Stimulated activated CD8-positive, alpha-beta memory T cell treated with anti-CD3 and anti-CD28 coated beads, Interleukin-15, amount 100 ng/mL, for 24 hours (primary cell): ENCODE data around the gene LCAT.
"Not testable (repeated sequence)": the region's sequence is repeated elsewhere in the genome, so short reads cannot be mapped to it uniquely, and the experiment has no call there.

ENCODE experiments used
- DNase-seq: peaks from one replicate; pipeline ENCODE4 v3.0.0-alpha.2; 2020; ENCODE audit warnings: low read depth

The LCAT gene

DNA sequence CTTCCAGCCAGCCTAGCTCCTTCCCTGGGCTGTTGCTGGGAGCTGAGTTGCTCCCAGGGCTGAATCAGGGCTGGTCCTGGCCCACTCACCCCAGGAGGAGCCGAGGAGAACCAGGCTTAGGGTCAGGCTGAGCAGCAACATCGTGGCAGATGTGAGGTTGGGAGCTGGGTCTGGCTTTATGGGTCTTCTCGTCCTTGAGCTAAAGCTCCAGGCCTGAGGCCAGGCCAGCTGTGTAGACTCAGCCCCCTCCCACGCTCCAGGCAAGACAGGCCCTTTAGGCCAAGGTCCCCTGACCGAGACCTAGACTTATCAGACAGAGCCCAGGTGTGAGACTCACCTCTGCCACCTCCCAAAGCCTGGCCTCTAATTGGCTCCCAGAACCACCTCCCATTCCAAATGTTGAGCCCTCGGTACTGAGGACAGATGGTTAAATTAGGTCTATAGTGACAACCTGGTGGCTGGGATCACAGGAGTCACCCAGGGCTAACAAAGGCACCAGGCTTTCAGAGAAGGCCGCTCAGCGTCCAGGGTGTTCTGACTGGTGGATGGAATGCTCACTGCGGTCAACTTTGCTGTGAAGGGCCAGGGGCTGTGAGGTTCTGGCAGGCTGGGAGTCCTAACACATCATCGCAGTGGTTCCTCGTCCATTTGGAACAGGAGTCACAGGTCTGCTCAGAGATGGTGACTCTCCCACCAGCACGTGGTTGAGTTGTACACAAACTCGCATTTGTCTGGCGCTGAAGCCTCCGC is 12.0 kb downstream of the LCAT start, which contains the start of gene CTRL:
TSS of gene CTRL (minus strand) at position 151 of the 750 bp plus-strand sequence. CDS start at position 141, 10 bp downstream.
- no peak for DNase-seq

DNA sequence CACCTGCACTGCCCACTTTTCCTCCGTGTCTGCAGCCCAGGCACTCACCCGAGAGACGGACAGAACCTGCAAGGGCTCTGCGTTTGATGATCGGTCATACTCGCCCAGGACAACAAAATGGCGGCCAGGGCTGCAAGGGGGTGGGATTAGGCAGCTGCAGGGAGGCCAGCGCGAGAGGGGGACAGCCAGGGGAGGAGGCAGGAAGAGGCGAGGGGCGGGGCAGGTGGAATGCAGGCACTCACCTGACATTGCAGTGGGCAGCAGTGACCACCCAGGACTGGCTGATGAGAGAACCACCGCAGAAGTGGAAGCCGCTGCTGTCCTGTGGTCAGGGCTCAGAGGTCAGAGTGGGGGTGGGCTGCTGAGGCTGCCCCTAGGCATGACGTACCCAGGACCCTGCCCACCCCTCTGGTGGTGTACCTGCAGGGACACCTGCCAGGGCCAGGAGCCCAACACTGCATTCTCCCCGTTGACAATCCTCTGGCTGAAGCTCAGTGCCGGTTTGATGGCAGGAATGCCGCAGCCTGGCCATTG is 13.2 kb downstream of the LCAT start:
- no peak for DNase-seq

DNA sequence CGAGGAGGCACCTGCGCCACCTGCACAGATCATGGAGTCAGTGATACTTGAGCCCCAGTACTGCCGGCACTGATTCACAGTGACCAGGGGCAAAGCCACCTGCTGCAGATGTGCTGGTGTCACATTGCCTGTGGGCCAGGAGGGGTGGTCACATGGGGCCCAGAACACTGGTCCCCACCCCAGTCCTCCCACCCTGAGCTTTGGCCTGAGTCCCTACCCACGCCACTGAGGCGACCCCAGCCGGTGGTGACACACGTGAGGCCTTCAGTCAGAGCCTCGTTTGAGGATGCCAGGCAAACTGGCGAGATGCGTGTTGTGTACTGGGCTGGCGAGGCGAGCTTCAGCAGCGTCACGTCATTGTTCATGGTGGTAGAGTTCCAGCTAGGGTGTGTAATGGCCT is 13.7 kb downstream of the LCAT start:
- no peak for DNase-seq

DNA sequence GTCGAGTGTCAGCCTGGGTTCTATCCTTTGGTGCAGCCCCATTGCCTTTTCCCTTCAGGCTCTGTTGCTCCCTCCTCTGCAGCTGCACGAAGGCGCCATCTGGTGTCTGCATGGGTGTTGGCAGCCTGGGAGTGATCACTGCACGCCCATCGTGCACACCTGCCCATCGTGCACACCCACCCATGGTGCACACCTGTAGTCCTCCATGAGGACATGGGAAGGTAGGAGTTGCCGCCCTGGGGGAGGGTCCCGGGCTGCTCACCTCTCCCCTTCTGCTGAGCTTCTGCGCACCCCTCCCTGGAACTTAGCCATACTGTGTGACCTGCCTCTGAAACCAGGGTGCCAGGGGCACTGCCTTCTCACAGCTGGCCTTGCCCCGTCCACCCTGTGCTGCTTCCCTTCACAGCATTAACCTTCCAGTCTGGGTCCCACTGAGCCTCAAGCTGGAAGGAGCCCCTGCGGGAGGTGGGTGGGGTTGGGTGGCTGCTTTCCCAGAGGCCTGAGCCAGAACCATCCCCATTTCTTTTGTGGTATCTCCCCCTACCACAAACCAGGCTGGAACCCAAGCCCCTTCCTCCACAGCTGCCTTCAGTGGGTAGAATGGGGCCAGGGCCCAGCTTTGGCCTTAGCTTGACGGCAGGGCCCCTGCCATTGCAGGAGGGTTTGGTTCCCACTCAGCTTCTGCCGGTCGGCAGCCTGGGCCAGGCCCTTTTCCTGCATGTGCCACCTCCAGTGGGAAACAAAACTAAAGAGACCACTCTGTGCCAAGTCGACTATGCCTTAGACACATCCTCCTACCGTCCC is 15.2 kb downstream of the LCAT start:
- peak; percentile 45 for DNase-seq

DNA sequence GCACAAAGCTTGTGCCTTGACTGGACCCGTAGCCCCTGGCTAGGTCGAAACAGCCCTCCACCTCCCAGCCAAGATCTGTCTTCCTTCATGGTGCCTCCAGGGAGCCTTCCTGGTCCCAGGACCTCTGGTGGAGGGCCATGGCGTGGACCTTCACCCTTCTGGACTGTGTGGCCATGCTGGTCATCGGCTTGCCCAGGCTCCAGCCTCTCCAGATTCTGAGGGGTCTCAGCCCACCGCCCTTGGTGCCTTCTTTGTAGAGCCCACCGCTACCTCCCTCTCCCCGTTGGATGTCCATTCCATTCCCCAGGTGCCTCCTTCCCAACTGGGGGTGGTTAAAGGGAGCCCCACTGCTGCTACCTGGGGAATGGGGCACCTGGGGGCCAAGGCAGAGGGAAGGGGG is 15.8 kb downstream of the LCAT start:
- no peak for DNase-seq

DNA sequence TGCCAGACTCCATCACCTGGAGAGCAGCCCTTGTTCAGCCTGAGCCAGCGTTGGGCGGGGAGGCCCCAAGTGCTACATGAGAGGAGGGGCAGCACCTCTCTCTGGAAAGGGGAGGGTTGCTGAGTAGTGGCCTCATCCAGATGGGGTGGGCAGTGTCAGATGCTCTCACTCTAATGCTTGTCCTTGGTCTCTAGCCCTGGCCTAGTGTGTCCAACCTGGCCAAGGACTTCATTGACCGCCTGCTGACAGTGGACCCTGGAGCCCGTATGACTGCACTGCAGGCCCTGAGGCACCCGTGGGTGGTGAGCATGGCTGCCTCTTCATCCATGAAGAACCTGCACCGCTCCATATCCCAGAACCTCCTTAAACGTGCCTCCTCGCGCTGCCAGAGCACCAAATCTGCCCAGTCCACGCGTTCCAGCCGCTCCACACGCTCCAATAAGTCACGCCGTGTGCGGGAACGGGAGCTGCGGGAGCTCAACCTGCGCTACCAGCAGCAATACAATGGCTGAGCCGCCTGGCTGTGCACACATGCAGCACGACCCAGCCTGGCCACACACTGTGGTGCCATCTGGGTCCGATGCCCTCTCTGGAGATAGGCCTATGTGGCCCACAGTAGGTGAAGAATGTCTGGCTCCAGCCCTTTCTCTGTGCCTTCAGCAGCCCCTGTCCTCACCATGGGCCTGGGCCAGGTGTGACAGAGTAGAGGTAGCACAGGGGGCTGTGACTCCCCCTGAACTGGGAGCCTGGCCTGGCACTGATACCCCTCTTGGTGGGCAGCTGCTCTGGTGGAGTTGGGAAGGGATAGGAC is 16.6 kb downstream of the LCAT start:
- no peak for DNase-seq

DNA sequence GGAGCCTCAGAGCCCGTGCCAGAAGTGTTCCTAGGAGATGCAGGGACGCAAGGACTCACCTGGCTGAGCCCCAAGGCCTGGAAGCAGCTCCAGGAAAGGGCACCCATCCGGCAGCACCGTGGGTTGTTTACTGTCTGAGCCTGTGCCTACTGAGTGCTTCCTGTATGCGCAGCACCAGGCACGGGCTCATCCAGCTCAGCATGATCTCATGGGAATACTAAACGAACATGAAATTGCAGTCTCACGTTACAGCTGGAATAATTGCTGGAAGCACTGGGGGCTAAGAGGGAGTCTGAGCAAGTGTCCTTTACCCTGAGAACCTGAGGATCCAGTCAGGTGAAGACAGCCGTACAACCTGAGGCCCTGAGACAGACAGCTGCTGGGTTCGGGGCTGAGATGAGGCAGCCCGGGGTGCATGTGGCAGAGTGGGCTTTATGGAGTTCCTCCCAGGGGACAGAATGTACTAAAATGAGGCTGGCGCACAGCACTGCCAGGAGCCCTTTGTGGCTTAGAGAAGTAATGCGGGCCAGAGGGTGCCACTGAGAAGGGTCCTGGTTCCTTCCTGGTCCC is 17.7 kb downstream of the LCAT start:
- no peak for DNase-seq

DNA sequence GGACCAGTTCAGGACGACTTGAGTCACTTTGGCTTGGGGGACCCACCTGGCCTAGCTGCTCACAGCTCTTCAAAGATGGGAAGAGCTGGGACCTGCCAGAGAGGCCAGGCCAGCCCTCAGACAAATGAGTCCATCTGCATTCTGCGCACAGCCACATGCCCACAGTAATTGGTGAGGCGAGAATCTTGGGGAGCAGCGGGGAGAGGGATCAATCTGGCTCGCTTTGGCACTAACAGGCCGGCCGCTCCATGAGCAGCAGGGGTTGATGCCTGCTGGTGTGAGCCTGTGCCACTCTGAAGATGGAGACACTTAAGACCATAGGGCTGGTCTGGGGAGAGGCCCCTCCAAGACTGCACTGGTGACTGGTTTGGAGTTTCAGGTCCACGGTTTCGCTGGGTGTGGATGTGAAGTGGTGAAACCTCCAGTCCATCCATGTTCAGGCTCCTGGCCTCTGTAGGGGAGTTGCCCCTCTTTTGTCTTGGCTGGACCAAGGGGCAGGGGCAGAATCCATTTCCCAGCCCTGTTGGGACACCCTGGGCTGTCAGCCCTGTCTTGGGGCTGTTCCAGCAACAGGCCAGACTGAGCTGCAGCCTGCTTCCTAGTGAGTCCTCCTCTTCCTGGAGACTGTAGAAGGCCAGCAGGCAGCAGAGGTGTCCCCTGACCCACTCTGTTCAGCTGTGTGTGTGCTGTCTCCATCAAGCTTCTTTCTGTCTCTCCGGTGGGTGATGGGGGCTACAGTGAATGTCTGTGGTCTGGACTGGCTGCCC is 19.6 kb downstream of the LCAT start:
- no peak for DNase-seq

DNA sequence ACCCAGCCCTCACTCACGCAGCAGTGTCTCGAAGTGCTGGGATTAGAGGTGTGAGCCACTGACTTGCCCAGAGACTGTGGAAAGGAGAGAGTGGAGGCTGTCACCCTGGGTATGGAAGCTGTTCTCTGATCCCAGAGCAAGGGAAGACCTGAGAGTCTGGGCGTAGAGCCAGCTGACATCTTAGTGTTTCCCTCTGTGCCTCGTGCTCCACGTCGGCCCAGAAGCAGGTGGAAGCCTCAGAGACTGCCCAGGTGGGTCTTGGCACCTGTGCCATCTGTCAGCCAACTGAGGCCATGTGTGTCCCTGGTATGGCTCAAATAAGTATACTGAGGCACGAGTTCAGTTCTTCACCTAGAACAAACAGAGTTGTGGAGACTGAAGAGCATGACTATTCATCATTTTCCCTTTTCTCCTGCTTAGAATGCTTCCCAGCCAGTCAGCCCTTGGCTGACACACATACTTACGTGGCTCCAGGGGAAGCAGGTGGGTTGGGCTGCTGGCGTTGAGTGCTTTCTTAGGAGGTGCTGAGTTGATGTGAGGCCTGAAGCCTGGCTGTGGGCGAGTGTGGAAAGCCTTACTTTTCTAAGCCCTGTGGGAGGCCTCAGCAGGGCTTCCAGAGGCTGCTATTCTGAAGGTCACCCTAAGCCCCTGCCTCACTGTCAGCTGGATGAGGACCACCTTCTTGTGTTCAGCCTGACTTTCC is 20.4 kb downstream of the LCAT start:
- DNase-seq = no peak

DNA sequence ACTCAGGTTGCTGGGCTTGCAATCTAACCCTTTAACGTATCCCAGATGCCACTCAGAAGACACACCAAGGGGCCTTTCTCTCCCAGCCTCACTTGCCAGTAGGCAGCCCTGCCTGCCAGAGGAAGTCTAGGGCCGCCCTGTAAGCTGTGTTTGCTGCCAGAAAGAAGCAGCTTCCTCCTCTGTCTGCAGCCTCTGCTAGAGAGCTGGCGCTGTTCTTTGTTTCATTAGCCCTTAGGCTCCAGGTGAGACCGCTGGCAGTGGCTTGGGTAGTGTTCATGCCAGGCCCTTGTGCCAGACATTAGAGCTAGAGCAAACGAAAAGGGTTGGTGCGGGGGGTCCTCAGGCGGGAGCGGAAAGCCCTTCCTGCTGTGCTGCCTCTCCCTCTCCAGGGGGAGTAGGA is 21.2 kb downstream of the LCAT start:
- no peak for DNase-seq

DNA sequence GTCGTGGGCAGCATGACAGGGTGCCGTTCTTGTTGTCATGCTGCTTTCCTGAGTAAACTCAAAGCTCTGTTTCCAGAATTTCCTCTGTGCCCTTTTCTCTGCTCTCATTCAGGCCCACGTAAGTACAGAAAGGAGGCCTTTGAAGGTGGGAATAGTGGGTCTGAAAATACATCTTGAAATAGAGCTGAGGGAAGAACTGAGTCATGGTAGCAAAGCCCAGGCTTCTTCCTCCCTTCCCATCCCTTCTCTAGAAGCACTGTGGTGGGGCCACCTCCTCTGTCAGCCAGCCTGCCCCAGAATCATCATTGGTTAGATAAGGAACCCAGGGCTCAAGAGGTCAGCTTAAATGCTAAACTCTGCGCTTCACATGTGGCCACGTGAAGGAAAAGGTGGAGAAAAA is 21.7 kb downstream of the LCAT start:
- DNase-seq = no peak

DNA sequence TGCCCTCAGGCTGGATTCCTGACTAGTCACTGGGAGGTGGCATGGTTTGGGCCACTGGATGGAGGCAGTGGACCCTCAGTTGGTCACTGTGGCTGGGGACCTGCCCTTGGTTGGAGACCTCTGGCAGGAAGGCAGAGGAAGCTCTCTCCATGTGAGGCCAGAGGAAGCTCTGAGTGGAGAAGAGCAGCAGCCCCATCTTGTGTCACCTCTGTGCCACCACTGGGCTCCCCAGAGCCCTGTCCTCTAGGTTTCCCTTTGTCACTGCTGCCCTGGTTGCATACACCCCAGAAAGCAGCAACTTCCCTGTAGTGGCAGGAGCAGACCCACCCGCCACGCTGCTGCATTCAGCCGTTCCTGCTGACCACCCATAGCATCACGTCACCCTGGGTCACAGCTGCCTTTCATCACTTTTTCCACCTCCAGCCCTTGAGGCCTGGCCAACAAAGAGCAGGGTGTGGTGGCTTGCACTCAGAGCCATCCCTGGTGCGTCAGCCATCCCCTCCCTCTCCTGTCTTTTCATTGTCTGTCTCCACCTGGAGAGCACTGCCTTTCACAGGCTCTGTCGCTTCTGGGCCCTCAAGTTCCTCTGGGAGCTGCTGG is 24.2 kb downstream of the LCAT start:
- DNase-seq = no peak

DNA sequence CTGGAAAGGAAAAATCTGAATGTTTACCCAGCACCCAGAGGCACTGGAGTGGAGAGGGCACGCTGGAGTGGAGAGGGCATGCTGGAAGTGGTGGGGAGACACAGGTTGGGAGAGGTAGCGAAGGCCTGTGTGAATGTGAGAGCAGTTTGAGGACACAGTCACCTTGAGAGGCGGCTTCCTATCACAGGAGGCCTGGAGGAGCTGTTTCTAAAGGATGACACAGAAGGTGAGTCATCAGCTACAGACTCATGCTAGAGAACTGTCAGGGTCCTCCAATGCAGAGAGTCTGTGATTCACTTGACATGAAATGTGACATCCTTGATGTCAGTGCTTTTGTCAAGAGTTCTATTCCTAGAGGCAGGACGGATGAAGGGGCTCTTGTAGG is 26.1 kb downstream of the LCAT start:
- DNase-seq = no peak

DNA sequence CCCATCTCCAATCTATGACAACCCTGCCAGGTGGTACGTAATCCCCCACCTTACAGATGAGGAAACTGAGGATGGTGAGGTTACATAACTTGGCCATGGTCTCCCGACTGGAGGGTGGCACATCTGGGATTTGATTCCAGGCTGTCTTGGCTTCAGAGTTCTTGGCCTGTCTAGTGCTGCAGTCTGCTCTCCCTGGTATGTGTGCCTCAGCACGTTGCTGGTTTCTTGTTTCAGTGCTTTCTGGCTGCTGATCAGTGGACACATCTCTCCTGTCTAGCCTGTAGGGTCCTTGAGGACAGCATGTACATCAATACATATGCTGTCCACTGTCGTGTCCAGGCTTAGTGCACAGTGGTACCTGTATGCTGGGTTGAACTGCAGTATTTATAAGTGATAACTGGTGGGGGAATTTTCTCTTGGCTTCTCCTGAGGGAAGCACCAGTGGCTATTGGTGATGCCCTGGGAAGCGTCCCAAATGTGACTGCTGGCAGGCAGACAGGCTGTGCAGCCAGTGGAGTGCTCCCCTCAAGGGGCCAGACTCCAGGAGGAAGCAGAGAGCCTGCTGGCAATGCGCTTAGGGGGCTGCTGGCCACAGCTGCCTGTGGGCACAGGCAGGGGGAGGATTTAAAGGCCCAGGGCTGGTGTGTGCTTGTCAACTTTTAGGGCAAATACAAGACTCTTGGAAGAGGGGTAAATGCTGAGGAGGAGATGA is 26.6 kb downstream of the LCAT start:
- no peak for DNase-seq

DNA sequence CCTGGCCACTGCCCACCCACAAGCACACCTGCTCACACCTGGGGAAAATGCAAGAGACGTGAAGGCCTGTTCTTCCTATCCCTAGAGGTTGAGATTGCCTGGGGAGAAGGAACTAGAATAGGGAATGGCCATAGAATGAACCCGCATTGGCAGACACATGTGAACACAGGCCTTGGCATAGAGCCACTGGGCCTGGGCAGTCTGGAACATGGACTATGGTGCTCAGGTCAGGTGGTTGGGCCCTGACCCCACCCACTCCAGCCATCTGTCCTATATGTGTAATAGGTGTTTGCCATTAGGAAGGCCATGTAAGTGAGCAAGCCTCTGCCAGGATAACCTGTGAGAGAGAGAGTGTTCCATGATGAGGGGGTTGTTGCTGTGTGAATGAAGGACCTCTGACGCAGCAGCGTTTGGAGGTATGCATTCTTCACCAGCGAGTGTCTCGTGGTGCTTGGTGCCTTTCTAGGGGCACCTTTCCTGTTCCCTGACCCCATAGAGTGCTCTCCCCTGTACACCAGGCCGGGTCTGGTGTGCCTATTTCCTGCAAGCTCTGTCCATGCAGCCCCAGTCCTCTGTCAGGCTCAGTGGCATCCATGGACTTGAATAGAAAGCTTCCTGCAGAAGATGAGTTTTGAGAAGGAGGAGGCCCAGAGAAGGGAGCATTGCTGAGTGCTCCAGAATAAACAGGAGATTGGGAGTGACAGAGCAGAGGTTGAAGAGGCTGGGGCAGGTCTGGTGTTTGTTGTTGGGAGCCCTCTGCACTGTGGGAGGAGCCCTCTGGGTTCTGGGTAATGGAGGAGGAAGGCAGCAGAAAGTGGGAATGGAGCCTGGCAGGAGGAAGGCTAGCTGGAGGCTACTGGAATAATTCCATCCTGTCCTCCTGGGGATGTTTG is 27.8 kb downstream of the LCAT start:
- DNase-seq = no peak

DNA sequence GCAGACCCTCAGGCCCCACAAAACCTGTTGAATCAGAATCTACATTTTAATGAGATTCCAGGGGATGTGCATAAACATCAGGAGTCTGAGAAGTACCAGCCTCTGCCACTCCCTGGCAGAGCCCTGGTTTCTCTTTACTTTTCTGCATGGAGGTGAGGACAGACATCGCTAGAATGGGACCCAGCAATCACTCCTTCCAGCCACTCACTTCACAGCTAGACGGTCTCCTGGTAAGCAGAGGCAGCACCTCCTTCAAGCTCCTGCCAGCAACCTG is 28.5 kb downstream of the LCAT start:
- not testable (repeated sequence) for DNase-seq

DNA sequence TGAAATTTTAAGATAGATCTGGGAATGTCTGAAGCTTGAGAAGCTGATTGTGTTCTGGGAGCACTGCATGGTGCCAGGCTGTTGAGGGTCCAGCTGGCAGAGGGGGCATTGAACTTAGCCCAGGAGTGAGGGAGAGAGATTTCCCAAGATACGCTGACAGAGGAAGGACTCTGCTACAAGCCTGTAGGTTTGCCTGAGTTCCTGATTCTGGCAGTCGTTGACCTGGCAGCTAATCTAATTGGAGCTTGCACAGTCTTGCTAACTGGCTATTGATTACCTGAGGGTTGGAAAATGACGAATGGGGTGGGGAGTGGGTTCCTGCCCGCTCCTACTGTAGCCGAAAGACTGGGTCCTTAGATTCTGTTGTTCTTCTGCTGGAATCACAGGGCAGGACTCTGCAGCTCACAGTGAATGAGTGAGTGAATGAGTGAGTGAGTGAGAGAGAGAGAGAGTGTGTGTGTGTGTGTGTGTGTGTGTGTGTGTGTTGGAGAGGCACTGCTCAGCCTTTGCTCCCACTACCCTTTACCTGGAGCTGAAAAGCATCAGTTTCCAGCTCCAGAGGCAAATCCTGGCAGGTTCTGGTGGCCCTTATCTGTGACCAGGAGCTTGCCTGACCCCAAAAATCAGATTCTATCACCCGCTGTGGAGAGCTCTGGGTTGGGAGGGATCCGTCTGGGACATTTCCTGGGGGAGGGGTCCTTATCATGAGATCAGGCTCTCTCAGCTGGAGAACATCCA is 29.0 kb downstream of the LCAT start:
- DNase-seq = no peak

DNA sequence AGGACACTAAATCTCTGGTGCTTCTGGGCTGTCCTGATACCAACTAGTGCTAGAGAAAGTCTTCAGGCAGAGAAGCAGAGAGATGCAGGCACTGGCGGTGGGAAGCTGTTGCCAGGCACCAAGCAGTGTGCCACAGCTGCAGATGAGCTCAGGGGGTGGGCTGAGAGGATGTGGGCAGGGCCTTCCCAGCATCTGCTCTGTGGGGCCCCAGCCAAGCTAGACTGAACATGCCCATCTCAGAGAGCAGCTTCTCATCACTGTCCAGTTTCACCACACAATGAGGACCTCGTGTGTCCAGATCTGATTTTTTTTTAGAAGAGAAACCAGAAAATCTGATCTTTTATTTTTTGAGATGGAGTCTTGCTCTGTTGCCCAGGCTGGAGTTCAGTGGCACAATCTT is 33.8 kb downstream of the LCAT start:
- DNase-seq = no peak
